A673 (cell line): ENCODE measurements around the gene SMOC2.

Experiments
- EZH2 ChIP-seq: fragments of 200-600 bp; sonication (generic); IDR thresholded peaks from 2 replicates; pipeline ENCODE4 v1.6.1; 2017; ENCODE audit warnings: borderline replicate concordance, low read depth, mild to moderate bottlenecking, mixed read lengths, antibody characterized with exemption, low read length; ENCODE audit not compliant: poor library complexity, severe bottlenecking
- TF ChIP-seq, protein P1 (sequence below): fragments of 300-800, 200-600 bp; sonication (generic); conservative IDR thresholded peaks from 2 replicates; pipeline ENCODE4 v1.5.1; 2017; ENCODE audit warnings: low read depth, mild to moderate bottlenecking, antibody characterized with exemption, low read length, moderate library complexity, mixed read lengths

DNA sequence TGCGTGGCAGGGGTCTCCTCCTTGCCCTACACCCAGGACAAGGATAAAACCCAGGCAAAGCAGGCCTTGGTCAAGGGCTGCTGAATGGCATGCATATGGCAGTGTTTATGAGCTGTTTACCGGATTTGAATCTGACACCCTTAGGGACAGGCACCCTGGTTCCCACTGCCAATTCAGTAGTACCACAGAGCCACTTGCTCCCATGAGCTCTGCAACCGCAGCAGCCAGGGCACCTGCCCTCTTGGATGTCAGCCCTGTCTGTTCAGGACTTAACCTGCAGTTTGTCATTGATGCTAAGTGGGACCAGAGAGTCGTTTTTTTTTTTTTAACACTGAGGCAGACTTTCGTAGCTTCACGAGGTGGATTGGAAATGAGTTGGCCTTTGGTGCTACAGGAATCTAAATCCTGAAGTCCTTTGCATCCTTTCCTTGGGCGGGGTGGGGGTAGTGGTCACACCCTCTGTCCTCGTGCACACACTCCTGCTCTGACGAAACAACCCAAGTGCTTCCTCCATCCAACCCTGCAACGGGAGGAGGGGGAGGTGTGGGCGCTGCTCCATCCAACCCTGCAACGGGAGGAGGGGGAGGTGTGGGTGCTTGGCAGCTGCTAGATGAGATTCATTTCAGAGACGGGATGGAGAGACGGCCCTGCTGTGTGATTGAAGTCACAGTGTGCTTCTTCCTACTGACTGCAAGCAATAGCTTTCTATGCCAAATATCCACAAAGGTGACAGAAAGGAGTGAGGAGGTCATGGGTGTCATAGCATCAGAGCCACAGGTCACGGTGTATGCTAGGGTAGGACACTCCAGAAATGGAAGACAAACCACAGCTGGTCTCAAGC, 166.5 kb downstream of the SMOC2 start:
- TF ChIP-seq, protein P1, sequence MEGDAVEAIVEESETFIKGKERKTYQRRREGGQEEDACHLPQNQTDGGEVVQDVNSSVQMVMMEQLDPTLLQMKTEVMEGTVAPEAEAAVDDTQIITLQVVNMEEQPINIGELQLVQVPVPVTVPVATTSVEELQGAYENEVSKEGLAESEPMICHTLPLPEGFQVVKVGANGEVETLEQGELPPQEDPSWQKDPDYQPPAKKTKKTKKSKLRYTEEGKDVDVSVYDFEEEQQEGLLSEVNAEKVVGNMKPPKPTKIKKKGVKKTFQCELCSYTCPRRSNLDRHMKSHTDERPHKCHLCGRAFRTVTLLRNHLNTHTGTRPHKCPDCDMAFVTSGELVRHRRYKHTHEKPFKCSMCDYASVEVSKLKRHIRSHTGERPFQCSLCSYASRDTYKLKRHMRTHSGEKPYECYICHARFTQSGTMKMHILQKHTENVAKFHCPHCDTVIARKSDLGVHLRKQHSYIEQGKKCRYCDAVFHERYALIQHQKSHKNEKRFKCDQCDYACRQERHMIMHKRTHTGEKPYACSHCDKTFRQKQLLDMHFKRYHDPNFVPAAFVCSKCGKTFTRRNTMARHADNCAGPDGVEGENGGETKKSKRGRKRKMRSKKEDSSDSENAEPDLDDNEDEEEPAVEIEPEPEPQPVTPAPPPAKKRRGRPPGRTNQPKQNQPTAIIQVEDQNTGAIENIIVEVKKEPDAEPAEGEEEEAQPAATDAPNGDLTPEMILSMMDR, result no peak
- no peak for TF ChIP-seq EZH2
